PFSK-1 (cell line): Measurements from ENCODE around the gene ADGRL3.

Experiments
- FOXP2 ChIP-seq: optimal IDR thresholded peaks from 2 replicates; pipeline ENCODE3; 2011; ENCODE audit warnings: borderline replicate concordance, control low read depth, inconsistent platforms; ENCODE audit not compliant: insufficient read depth; ENCODE audit errors: extremely low read length, extremely low read depth
- POLR2AphosphoS5 ChIP-seq: IDR thresholded peaks from 2 replicates; pipeline ENCODE4 v1.6.1; 2012; ENCODE audit warnings: low read depth, mild to moderate bottlenecking, control low read depth, low read length, moderate library complexity
- SIN3A ChIP-seq: IDR thresholded peaks from 2 replicates; pipeline ENCODE4 v1.6.1; 2012; ENCODE audit warnings: mild to moderate bottlenecking, low read length, moderate library complexity, borderline replicate concordance; ENCODE audit not compliant: insufficient read depth
- TAF1 ChIP-seq: IDR thresholded peaks from 2 replicates; pipeline ENCODE4 v1.6.1; 2012; ENCODE audit warnings: low read length, control low read depth, borderline replicate concordance; ENCODE audit not compliant: insufficient read depth
- TF ChIP-seq, protein P1 (sequence below), 2 experiments: IDR thresholded peaks; 2 replicates each; pipeline versions ENCODE4 v1.6.1 to v1.8.0; 2011 to 2012; ENCODE audit warnings: low read depth in 2 of 2, low read length in 2 of 2, control low read depth in 1 of 2, inconsistent platforms in 1 of 2, mild to moderate bottlenecking in 1 of 2, moderate library complexity in 1 of 2; ENCODE audit not compliant: insufficient read depth in 1 of 2

DNA sequence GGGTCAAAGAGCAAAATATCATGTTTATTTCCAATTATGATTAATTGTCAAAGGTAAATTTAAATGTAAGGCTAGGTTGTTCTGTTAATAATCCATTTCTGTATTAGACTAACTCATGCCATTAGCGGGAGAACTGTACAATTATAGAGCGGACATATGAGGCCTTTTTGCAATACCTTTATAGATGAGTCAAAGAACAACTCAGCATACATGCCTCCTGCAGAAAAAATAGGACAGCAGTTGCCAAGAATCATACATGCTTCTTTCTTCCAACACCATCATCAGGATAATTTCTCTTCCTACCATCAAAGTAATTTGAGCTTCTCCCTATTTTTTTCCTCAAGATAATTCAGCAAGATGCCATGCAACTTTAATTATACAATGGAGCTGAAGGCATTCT, 917.8 kb downstream of the ADGRL3 start:
- TF ChIP-seq, protein P1, sequence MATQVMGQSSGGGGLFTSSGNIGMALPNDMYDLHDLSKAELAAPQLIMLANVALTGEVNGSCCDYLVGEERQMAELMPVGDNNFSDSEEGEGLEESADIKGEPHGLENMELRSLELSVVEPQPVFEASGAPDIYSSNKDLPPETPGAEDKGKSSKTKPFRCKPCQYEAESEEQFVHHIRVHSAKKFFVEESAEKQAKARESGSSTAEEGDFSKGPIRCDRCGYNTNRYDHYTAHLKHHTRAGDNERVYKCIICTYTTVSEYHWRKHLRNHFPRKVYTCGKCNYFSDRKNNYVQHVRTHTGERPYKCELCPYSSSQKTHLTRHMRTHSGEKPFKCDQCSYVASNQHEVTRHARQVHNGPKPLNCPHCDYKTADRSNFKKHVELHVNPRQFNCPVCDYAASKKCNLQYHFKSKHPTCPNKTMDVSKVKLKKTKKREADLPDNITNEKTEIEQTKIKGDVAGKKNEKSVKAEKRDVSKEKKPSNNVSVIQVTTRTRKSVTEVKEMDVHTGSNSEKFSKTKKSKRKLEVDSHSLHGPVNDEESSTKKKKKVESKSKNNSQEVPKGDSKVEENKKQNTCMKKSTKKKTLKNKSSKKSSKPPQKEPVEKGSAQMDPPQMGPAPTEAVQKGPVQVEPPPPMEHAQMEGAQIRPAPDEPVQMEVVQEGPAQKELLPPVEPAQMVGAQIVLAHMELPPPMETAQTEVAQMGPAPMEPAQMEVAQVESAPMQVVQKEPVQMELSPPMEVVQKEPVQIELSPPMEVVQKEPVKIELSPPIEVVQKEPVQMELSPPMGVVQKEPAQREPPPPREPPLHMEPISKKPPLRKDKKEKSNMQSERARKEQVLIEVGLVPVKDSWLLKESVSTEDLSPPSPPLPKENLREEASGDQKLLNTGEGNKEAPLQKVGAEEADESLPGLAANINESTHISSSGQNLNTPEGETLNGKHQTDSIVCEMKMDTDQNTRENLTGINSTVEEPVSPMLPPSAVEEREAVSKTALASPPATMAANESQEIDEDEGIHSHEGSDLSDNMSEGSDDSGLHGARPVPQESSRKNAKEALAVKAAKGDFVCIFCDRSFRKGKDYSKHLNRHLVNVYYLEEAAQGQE (IDR thresholded peaks at IDR 0.05; ENCODE audit: insufficient read depth in 1 of 2, low read depth in 2 of 2, low read length in 2 of 2): no peak
- TF ChIP-seq POLR2AphosphoS5 (no peak), SIN3A (no peak), TAF1 (no peak), FOXP2 (no peak)
